Stimulated activated naive B cell treated with anti-CD40 and anti-IgM and Interleukin-4, amounts not matched to agents 10 μg/mL and 1 μg/mL and 100 μg/mL, for 72 hours (primary cell): ENCODE results near the gene NFATC4.

Experiments
- ATAC-seq, 2 donors: fragments of 150-1000 bp; cut with Tn5 transposase; replicated peaks; 2 replicates each; pipeline ENCODE4 v1.10.0; 2021; ENCODE audit warnings: moderate library complexity in 1 of 2
- DNase-seq: peaks from one replicate; pipeline ENCODE4 v3.0.0; 2021
- H3K27ac Mint-ChIP-seq: one replicate; pipeline ENCODE4 v1.8.0; 2022; ENCODE audit warnings: mild to moderate bottlenecking, mixed read lengths
- H3K27me3 Mint-ChIP-seq, 2 donors: one replicate each; pipeline ENCODE4 v1.8.0; 2022; ENCODE audit warnings: mixed read lengths in 2 of 2
- H3K36me3 Mint-ChIP-seq, 2 donors: one replicate each; pipeline ENCODE4 v1.8.0; 2022; ENCODE audit warnings: mixed read lengths in 2 of 2, mild to moderate bottlenecking in 1 of 2
- H3K4me1 Mint-ChIP-seq, 2 donors: one replicate each; pipeline ENCODE4 v1.8.0; 2022; ENCODE audit warnings: mixed read lengths in 2 of 2, mild to moderate bottlenecking in 1 of 2
- H3K4me3 Mint-ChIP-seq, 2 donors: one replicate each; pipeline ENCODE4 v1.8.0; 2022; ENCODE audit warnings: mild to moderate bottlenecking in 2 of 2, mixed read lengths in 2 of 2, moderate library complexity in 1 of 2
- H3K9me3 Mint-ChIP-seq, 2 donors: one replicate each; pipeline ENCODE4 v1.8.0; 2022; ENCODE audit warnings: mixed read lengths in 2 of 2, mild to moderate bottlenecking in 1 of 2

Gene NFATC4

GRCh38 chr14:24395609-24396582, 27.9 kb downstream of the NFATC4 start:
- peak; percentile 59 to 70 for ATAC-seq
- H3K9me3 Mint-ChIP-seq = no peaks in the 10 kb centered on the region
- no peaks in the 10 kb centered on the region for H3K36me3 Mint-ChIP-seq
- no peak overlapping the region for H3K27ac Mint-ChIP-seq
- H3K27me3 Mint-ChIP-seq = peaks cover 21 to 30% of the 10 kb centered on the region in 2 donors
- peaks cover 9 to 10% of the 10 kb centered on the region in 2 donors for H3K4me1 Mint-ChIP-seq
- DNase-seq = no peak
- no peak overlapping the region for H3K4me3 Mint-ChIP-seq

- Mint-ChIP-seq H3K4me1 (peaks cover 9% of the 10 kb centered on the region in 2 donors), H3K9me3 (no peaks in the 10 kb centered on the region), H3K4me3 (no peak overlapping the region), H3K36me3 (no peaks in the 10 kb centered on the region), H3K27ac (no peak overlapping the region), H3K27me3 (peaks cover 18 to 32% of the 10 kb centered on the region in 2 donors)
- no peak for DNase-seq
- no peak for ATAC-seq
These were observed 29.8 kb downstream of the NFATC4 start for GRCh38 chr14:24397639-24398292.

GRCh38 chr14:24398293-24398652, 30.3 kb downstream of the NFATC4 start:
- DNase-seq (no peak), ATAC-seq (no peak)
- H3K27ac Mint-ChIP-seq = no peak overlapping the region
- peaks cover 9% of the 10 kb centered on the region in 2 donors for H3K4me1 Mint-ChIP-seq
- H3K4me3 Mint-ChIP-seq = no peak overlapping the region
- H3K9me3 Mint-ChIP-seq = no peaks in the 10 kb centered on the region
- H3K36me3 Mint-ChIP-seq = no peaks in the 10 kb centered on the region
- H3K27me3 Mint-ChIP-seq = peaks cover 18 to 32% of the 10 kb centered on the region in 2 donors

- Mint-ChIP-seq H3K4me3 (peak within 1 kb of the TSS; percentile 79 to 83), H3K4me1 (peaks cover 9% of the 10 kb centered on the region in 2 donors), H3K27ac (peak within 1 kb of the TSS; percentile 78), H3K36me3 (no peaks in the 10 kb centered on the region), H3K27me3 (peaks cover 18 to 36% of the 10 kb centered on the region in 2 donors), H3K9me3 (no peaks in the 10 kb centered on the region)
- DNase-seq = no peak
- ATAC-seq = peak; percentile 74 to 79
These were observed 30.9 kb downstream of the NFATC4 start, which contains the start of gene NYNRIN for GRCh38 chr14:24398653-24399446. Gene NYNRIN (plus strand): TSS chr14:24399003. CDS start chr14:24399247, 244 bp downstream.

- ATAC-seq (peak; percentile 13 to 15), DNase-seq (no peak)
- peak overlapping the region; percentile 78 for H3K27ac Mint-ChIP-seq
- H3K27me3 Mint-ChIP-seq = peaks cover 21 to 42% of the 10 kb centered on the region in 2 donors
- no peaks in the 10 kb centered on the region for H3K9me3 Mint-ChIP-seq
- H3K4me3 Mint-ChIP-seq = peak overlapping the region; percentile 79 to 83
- peaks cover 9% of the 10 kb centered on the region in 2 donors for H3K4me1 Mint-ChIP-seq
- H3K36me3 Mint-ChIP-seq = no peaks in the 10 kb centered on the region
These were observed 31.5 kb downstream of the NFATC4 start for GRCh38 chr14:24399447-24399822.

GRCh38 chr14:24399999-24400718, 32.2 kb downstream of the NFATC4 start:
- H3K27ac Mint-ChIP-seq = no peak overlapping the region
- H3K9me3 Mint-ChIP-seq = no peaks in the 10 kb centered on the region
- ATAC-seq (no peak), DNase-seq (no peak)
- H3K36me3 Mint-ChIP-seq = no peaks in the 10 kb centered on the region
- peaks cover 9% of the 10 kb centered on the region in 2 donors for H3K4me1 Mint-ChIP-seq
- H3K27me3 Mint-ChIP-seq = peaks cover 24 to 44% of the 10 kb centered on the region in 2 donors
- peak overlapping the region; percentile 79 to 83 for H3K4me3 Mint-ChIP-seq

- no peak for DNase-seq
- H3K27ac Mint-ChIP-seq = no peak overlapping the region
- H3K9me3 Mint-ChIP-seq = no peaks in the 10 kb centered on the region
- H3K36me3 Mint-ChIP-seq = no peaks in the 10 kb centered on the region
- H3K4me1 Mint-ChIP-seq = peaks cover 4 to 9% of the 10 kb centered on the region in 2 donors
- peaks cover 32 to 53% of the 10 kb centered on the region in 2 donors for H3K27me3 Mint-ChIP-seq
- ATAC-seq = no peak
- H3K4me3 Mint-ChIP-seq = no peak overlapping the region
These were observed 34.1 kb downstream of the NFATC4 start for GRCh38 chr14:24401810-24402702.

GRCh38 chr14:24403294-24403998, 35.5 kb downstream of the NFATC4 start:
- Mint-ChIP-seq H3K36me3 (no peaks in the 10 kb centered on the region), H3K9me3 (no peaks in the 10 kb centered on the region), H3K27ac (no peak overlapping the region), H3K27me3 (peaks cover 32 to 53% of the 10 kb centered on the region in 2 donors), H3K4me3 (no peak overlapping the region), H3K4me1 (peaks cover 4 to 9% of the 10 kb centered on the region in 2 donors)
- ATAC-seq (no peak), DNase-seq (no peak)

GRCh38 chr14:24404814-24405213, 36.8 kb downstream of the NFATC4 start:
- Mint-ChIP-seq H3K27me3 (peaks cover 26 to 46% of the 10 kb centered on the region in 2 donors), H3K27ac (no peak overlapping the region), H3K36me3 (no peaks in the 10 kb centered on the region), H3K4me3 (no peak overlapping the region), H3K4me1 (peaks cover 0 to 1% of the 10 kb centered on the region in 2 donors), H3K9me3 (no peaks in the 10 kb centered on the region)
- DNase-seq = no peak
- ATAC-seq = no peak

- Mint-ChIP-seq H3K27ac (no peak overlapping the region), H3K27me3 (peaks cover 20 to 34% of the 10 kb centered on the region in 2 donors), H3K36me3 (no peaks in the 10 kb centered on the region), H3K4me1 (no peaks in the 10 kb centered on the region), H3K9me3 (no peaks in the 10 kb centered on the region), H3K4me3 (no peak overlapping the region)
- DNase-seq (no peak), ATAC-seq (no peak)
These were observed 38.4 kb downstream of the NFATC4 start for GRCh38 chr14:24406416-24406815.

- Mint-ChIP-seq H3K9me3 (no peaks in the 10 kb centered on the region), H3K36me3 (no peaks in the 10 kb centered on the region), H3K4me1 (no peaks in the 10 kb centered on the region), H3K27me3 (peaks cover 14 to 24% of the 10 kb centered on the region in 2 donors), H3K4me3 (no peak overlapping the region), H3K27ac (no peak overlapping the region)
- no peak for ATAC-seq
- no peak for DNase-seq
These were observed 39.8 kb downstream of the NFATC4 start for GRCh38 chr14:24407608-24408325.

- ATAC-seq = no peak
- Mint-ChIP-seq H3K27ac (no peak overlapping the region), H3K9me3 (no peaks in the 10 kb centered on the region), H3K27me3 (peaks cover 14 to 18% of the 10 kb centered on the region in 2 donors), H3K4me1 (no peaks in the 10 kb centered on the region), H3K4me3 (no peak overlapping the region), H3K36me3 (no peaks in the 10 kb centered on the region)
- no peak for DNase-seq
These were observed 40.8 kb downstream of the NFATC4 start for GRCh38 chr14:24408764-24409163.
